ENCODE measurements around the gene EFR3B.

- TF ChIP-seq, protein P1, sequence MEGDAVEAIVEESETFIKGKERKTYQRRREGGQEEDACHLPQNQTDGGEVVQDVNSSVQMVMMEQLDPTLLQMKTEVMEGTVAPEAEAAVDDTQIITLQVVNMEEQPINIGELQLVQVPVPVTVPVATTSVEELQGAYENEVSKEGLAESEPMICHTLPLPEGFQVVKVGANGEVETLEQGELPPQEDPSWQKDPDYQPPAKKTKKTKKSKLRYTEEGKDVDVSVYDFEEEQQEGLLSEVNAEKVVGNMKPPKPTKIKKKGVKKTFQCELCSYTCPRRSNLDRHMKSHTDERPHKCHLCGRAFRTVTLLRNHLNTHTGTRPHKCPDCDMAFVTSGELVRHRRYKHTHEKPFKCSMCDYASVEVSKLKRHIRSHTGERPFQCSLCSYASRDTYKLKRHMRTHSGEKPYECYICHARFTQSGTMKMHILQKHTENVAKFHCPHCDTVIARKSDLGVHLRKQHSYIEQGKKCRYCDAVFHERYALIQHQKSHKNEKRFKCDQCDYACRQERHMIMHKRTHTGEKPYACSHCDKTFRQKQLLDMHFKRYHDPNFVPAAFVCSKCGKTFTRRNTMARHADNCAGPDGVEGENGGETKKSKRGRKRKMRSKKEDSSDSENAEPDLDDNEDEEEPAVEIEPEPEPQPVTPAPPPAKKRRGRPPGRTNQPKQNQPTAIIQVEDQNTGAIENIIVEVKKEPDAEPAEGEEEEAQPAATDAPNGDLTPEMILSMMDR (tag by site-specific recombination; IDR thresholded peaks at IDR 0.05), result no peak
- TF ChIP-seq, protein P2, sequence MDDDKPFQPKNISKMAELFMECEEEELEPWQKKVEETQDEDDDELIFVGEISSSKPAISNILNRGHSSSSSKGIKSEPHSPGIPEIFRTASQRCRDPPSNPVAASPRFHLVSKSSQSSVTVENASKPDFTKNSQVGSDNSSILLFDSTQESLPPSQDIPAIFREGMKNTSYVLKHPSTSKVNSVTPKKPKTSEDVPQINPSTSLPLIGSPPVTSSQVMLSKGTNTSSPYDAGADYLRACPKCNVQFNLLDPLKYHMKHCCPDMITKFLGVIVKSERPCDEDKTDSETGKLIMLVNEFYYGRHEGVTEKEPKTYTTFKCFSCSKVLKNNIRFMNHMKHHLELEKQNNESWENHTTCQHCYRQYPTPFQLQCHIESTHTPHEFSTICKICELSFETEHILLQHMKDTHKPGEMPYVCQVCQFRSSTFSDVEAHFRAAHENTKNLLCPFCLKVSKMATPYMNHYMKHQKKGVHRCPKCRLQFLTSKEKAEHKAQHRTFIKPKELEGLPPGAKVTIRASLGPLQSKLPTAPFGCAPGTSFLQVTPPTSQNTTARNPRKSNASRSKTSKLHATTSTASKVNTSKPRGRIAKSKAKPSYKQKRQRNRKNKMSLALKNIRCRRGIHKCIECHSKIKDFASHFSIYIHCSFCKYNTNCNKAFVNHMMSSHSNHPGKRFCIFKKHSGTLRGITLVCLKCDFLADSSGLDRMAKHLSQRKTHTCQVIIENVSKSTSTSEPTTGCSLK (tag by site-specific recombination; IDR thresholded peaks at IDR 0.05), result no peak
- TF ChIP-seq ZNF768 (tag by site-specific recombination; IDR thresholded peaks at IDR 0.05) (no peak), REST (tag by site-specific recombination; IDR thresholded peaks at IDR 0.05) (no peak), ELK4 (IDR thresholded peaks at IDR 0.05; ENCODE audit: borderline replicate concordance, low read depth, low read length) (no peak), ZBTB8A (tag by site-specific recombination; IDR thresholded peaks at IDR 0.05) (no peak), BCL11B (tag by site-specific recombination; IDR thresholded peaks at IDR 0.05; ENCODE audit: low read depth) (no peak), ZNF791 (tag by site-specific recombination; IDR thresholded peaks at IDR 0.05) (no peak), ZBTB7A (tag by site-specific recombination; IDR thresholded peaks at IDR 0.05; ENCODE audit: low read depth) (no peak), ZNF837 (tag by site-specific recombination; IDR thresholded peaks at IDR 0.05) (no peak)
Observed at GRCh38 chr2:25082002-25082622, 40.2 kb downstream of the EFR3B start.
